NCI-H69 (cell line): ENCODE data around the gene SND1.

ENCODE experiments used
- DNase-seq: peaks from one replicate; lab custom pipeline; 2025; lab: John Stamatoyannopoulos, UW

SND1 gene

DNA sequence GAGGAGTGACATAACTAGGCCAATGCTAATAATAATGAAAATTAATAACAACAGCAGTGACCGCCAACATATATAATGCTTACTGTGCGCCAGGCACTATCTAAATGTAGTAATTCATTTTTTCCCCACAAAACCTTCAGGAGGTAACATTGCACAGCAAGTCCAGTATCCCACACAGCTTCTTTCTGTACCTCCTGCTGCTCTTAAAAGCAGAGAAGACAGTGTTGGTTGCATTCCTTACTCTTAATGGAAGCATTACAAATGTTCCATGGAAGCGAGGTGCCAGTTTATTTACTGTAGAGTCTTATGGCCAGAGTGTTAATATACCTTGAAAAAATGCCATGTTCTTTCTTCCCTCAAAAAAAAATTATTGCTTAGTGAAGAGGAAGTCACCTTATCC, 211.1 kb downstream of the SND1 start:
- no peak for DNase-seq

GRCh38 chr7:127865466-127865865, 213.5 kb downstream of the SND1 start:
- no peak for DNase-seq

DNA sequence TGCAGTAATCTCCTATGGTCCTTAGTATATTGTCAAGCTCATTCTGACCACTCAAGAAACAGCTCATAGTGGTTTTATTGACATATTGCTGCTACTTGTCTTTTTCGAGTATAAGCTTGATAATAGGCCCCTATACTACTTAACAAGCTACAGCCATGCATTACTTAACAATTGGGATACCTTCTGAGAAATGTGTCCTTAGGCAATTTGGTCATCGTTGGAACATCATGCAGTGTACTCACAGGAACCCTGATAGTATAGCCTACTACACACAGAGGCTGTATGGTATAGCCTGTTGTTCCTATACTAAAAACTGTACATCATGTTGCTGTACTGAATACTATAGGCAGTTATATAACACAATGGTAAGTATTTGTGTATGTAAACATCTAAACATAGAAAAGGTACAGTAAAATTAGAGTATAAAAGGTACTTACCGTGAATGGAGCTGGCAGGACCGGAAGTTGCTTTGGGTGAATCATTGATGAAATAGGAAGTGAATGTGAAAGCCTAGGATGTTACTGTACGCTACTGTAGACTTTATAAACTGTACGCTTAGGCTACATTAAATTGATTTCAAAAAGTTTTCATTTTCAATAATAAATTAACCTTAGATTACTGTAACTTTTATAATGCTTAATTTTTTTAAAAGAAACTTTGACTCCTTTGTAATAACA, 218.4 kb downstream of the SND1 start:
- DNase-seq, result no peak

DNA sequence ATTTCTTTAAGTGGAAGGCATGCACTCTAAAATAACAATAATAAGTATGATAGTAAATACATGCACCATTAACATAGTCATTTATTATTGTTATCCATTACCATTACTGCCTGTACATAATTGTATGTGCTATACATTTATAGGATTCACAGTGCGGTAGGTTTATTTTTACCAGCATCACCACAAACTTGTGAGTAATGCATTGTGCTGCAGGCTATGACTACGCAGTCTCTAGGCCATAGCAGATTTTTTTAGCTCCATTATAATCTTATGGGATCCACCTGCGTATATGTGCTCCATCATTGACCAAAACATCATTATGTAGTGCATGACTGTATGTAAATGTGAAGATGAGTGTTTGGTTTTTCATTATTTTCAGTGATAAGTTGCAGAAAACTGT, 219.2 kb downstream of the SND1 start:
- DNase-seq, result no peak

GRCh38 chr7:127872122-127872521, 220.1 kb downstream of the SND1 start:
- no peak for DNase-seq

GRCh38 chr7:127873151-127873550, 221.2 kb downstream of the SND1 start:
- no peak for DNase-seq

- peak; percentile 43 for DNase-seq
These were observed 222.0 kb downstream of the SND1 start for GRCh38 chr7:127873715-127874636.

GRCh38 chr7:127874951-127875608, 223.1 kb downstream of the SND1 start:
- DNase-seq, result no peak

- DNase-seq, result no peak
These were observed 224.4 kb downstream of the SND1 start for GRCh38 chr7:127876393-127876792.

- no peak for DNase-seq
These were observed 226.0 kb downstream of the SND1 start for GRCh38 chr7:127877951-127878350.

GRCh38 chr7:127878791-127879190, 226.8 kb downstream of the SND1 start:
- no peak for DNase-seq

- DNase-seq, result no peak
These were observed 227.4 kb downstream of the SND1 start for GRCh38 chr7:127879436-127879835.

DNA sequence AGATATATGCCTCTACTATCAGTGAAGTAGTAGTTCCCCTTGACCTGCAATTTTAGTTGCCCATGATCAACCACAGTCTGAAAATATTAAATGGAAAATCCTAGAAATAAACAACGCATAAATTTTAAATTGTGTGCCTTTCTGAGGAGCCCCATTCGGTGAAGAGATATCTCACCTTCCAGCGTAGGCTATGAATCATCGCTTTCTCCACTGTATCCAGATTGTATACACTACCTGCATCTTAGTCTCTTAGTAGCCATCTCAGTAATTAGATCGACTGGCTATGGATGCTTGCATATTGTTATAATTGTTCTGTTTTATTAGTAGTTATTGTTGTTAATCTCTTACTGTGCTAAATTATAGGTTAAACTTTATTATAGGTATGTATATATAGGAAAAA, 227.9 kb downstream of the SND1 start:
- peak; percentile 49 for DNase-seq

- no peak for DNase-seq
These were observed 228.5 kb downstream of the SND1 start for GRCh38 chr7:127880454-127880853.

GRCh38 chr7:127881564-127881963, 229.6 kb downstream of the SND1 start:
- DNase-seq, result no peak

DNA sequence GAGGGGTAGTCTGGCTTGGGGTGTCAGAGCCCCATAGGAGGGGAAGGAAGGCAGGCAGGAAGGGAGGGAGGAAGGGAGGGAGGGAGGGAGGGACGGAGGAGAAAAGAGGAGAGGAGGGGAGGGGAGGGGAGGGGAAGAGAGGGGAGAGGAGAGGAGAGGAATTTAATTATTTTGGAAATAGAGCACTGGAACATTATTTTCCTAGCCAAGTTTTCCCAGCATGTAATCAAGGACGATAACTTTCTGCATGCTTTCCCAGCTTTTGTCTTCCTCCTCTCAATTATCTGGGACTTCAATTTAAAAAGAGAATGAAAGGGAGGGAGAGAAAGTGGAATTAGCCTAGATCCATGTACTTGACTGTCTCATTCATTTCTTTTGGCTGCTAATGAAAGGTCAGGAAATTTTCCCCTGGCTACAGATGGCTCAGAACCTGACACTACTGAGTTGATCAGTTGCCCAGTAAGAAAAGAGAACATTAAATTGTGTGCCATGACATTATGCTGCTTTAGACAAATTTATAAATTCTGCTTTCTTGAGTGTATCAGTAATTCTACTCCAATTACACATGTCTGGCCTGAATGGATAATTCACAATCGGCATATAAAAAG, 230.4 kb downstream of the SND1 start:
- no peak for DNase-seq

GRCh38 chr7:127884066-127884559, 232.1 kb downstream of the SND1 start:
- peak; percentile 28 for DNase-seq

DNA sequence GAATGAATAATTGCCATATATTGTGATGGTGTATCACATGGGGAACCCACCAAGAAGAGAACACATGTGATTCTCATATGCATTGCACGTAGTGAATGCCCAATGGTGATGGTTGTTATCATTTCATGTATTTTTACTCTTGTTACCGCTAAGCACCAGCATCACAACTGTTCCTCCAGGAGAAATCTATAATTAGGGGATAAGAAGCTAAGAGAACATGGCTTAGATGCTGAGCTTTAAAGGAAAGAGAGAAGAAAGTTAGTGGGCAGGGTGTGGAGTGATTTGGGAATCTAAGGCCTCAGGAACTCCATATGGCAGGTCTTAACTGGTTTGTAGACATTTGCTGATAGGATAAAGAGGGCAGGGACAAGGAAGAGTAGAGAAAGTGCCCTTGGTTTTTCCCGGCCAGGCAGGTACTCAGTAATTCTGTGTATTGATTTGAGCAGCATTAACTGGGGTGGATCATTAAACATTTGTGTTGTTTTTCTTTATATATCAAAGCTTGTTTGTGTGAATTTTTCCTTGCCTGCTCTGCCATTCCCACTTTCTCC, 233.3 kb downstream of the SND1 start:
- peak; percentile 35 for DNase-seq

DNA sequence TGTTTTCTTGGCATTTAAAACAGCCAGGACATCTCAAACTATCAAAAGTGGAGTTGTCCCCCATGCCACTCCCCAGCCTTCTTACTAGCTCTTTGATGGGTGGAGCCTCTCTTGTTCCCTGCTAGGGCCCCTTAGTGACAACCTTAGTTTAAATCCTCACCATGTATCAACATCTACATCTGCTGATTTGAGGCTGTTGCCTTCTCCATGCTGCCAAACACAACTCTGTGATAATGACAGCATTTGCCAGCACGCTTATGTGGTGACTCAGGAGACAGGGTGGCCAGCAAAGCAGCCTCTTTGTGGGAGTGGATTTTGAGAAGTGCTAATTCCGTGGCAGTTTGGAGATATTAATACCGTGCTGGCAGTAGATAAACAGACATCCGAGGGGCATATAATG, 233.8 kb downstream of the SND1 start:
- DNase-seq, result peak; percentile 86

GRCh38 chr7:127886248-127886647, 234.3 kb downstream of the SND1 start:
- peak; percentile 96 for DNase-seq

GRCh38 chr7:127887096-127887495, 235.1 kb downstream of the SND1 start:
- peak; percentile 50 for DNase-seq

GRCh38 chr7:127887631-127888030, 235.6 kb downstream of the SND1 start:
- peak; percentile 70 for DNase-seq
